AG04450 (cell line): ENCODE measurements around the gene KRTAP12-4. TPM values are rescaled to one million over a fixed set of nuclear protein-coding genes. Genes with fewer than 3 reads are reported as not detected.
"Not testable (repeated sequence)": the region's sequence is repeated elsewhere in the genome, so short reads cannot be mapped to it uniquely, and the experiment has no call there.

Experiments
- CTCF ChIA-PET: fragments of 300-600, 350-600 bp; formaldehyde crosslinking; extraction: SDS; loops from one replicate; lab custom pipeline; 2022; ENCODE audit warnings: antibody characterized with exemption, inconsistent platforms; lab: Charles Lee
- POLR2A ChIA-PET: fragments of 350-600 bp; formaldehyde crosslinking; extraction: SDS; loops from one replicate; lab custom pipeline; 2021; ENCODE audit warnings: antibody characterized with exemption, inconsistent platforms; lab: Yijun Ruan, JAX
- DNase-seq: peaks from one replicate; pipeline ENCODE4 v3.0.0-alpha.2; 2011; ENCODE audit warnings: low read depth, low spot score
- H3K27ac ChIP-seq: one replicate; pipeline ENCODE4 v1.5.1; 2012; ENCODE audit warnings: low read depth, low read length, control low read depth
- H3K27me3 ChIP-seq: one replicate; pipeline ENCODE4 v1.6.0; 2012; ENCODE audit warnings: low read length; ENCODE audit not compliant: control insufficient read depth, insufficient read depth
- H3K4me3 ChIP-seq: 2 replicates; pipeline ENCODE4 v1.5.1; 2011; ENCODE audit warnings: mild to moderate bottlenecking, low read depth, low read length, control low read depth
- H3K9me3 ChIP-seq: 2 replicates; pipeline ENCODE4 v1.5.1; 2012; ENCODE audit warnings: low read length; ENCODE audit not compliant: control insufficient read depth, insufficient read depth
- polyA plus RNA-seq: library from polyadenylated mRNA; depleted of rRNA; stranded (reverse); fragments of >200 nt; gene quantifications from 2 replicates; pipeline ENCODE4 v1.2.3, GENCODE V29; 2011
- TF ChIP-seq, protein P1 (sequence below): IDR thresholded peaks from 2 replicates; pipeline ENCODE4 v1.5.1; 2011; ENCODE audit warnings: low read depth, low read length, control low read depth, inconsistent platforms

Gene KRTAP12-4
- polyA plus RNA-seq, 1 experiment: not detected

DNA sequence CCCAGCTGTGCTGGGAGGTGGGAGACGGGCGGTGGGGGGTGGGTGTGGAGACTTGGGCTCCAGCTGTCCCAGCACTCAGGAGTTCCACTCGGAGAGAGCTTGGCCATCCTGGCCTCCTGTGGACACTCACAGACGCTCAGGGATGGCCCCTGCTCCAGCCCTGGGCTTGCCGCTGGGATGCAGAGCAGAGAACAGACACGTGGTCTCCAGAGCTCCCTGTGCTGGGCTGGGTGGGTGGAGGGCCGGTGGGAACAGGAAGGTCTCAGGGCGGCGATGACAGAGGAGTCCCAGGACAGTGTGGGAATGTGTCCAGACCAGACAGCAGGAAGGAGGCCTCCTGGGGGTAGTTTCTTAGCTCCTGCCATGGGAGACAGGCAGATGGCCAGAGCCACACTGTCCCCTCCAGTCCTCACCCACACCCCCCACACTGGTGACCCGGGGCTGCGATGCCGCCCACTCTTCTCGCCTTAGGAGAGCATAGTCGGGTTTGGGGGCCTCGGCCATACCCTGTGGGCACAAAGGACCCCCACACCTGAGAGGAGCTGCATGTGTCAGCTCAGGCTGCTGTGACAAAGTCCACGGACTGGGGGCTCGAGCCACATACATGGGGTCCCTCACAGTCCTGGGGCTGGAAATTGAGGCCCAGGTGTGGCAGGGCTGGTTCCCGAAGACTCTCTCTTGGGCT, 25.6 kb downstream of the KRTAP12-4 start:
- peaks cover 2% of the 10 kb centered on the region for H3K27me3 ChIP-seq
- no peak overlapping the region for H3K4me3 ChIP-seq
- TF ChIP-seq, protein P1, sequence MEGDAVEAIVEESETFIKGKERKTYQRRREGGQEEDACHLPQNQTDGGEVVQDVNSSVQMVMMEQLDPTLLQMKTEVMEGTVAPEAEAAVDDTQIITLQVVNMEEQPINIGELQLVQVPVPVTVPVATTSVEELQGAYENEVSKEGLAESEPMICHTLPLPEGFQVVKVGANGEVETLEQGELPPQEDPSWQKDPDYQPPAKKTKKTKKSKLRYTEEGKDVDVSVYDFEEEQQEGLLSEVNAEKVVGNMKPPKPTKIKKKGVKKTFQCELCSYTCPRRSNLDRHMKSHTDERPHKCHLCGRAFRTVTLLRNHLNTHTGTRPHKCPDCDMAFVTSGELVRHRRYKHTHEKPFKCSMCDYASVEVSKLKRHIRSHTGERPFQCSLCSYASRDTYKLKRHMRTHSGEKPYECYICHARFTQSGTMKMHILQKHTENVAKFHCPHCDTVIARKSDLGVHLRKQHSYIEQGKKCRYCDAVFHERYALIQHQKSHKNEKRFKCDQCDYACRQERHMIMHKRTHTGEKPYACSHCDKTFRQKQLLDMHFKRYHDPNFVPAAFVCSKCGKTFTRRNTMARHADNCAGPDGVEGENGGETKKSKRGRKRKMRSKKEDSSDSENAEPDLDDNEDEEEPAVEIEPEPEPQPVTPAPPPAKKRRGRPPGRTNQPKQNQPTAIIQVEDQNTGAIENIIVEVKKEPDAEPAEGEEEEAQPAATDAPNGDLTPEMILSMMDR: no peak
- peaks cover 46% of the 10 kb centered on the region for H3K9me3 ChIP-seq
- H3K27ac ChIP-seq: no peak overlapping the region
- ChIA-PET POLR2A (no interaction called here), CTCF (interaction anchor here (0.7 kb wide), 1 partner anchor 358 kb away, joined by 3 read pairs; no protein-coding TSS in a partner anchor)
- DNase-seq: no peak

DNA sequence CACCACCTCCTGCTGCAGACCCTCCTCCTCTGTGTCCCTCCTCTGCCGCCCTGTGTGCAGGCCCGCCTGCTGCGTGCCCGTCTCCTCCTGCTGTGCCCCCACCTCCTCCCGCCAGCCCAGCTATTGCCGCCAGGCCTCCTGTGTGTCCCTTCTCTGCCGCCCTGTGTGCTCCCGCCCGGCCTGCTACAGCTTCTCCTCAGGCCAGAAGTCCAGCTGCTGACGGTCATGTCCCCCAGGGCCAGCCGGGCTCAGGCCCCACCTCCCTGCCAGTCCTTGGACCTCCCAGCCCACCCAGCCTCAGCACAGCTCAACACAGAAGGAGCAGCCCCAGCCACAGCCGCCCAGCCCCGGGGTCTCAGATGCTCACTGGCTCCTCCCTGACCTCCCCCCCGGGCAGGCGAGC, 26.6 kb downstream of the KRTAP12-4 start:
- H3K27ac ChIP-seq, H3K27me3 ChIP-seq, H3K4me3 ChIP-seq, DNase-seq, POLR2A ChIA-PET: not testable (repeated sequence)
- H3K9me3 ChIP-seq: peaks cover 46% of the 10 kb centered on the region
- CTCF ChIA-PET: interaction anchor here (0.7 kb wide), 1 partner anchor 357 kb away, joined by 3 read pairs; no protein-coding TSS in a partner anchor

DNA sequence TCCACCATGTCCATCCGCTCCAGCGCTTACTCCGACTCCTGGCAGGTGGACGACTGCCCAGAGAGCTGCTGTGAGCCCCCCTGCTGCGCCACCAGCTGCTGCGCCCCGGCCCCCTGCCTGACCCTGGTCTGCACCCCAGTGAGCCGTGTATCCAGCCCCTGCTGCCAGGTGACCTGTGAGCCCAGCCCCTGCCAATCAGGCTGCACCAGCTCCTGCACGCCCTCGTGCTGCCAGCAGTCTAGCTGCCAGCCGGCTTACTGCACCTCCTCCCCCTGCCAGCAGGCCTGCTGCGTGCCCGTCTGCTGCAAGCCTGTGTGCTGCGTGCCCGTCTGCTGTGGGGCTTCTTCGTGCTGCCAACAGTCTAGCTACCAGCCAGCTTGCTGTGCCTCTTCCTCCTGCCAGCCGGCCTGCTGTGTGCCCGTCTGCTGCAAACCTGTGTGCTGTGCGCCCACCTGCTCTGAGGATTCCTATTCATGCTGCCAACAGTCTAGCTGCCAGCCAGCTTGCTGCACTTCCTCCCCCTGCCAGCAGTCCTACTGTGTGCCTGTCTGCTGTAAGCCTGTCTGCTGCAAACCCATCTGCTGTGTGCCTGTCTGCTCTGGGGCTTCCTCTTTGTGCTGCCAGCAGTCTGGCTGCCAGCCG, 27.2 kb downstream of the KRTAP12-4 start:
- H3K4me3 ChIP-seq, H3K27ac ChIP-seq, CTCF ChIA-PET, DNase-seq, POLR2A ChIA-PET, H3K27me3 ChIP-seq: not testable (repeated sequence)
- H3K9me3 ChIP-seq: peaks cover 46% of the 10 kb centered on the region

DNA sequence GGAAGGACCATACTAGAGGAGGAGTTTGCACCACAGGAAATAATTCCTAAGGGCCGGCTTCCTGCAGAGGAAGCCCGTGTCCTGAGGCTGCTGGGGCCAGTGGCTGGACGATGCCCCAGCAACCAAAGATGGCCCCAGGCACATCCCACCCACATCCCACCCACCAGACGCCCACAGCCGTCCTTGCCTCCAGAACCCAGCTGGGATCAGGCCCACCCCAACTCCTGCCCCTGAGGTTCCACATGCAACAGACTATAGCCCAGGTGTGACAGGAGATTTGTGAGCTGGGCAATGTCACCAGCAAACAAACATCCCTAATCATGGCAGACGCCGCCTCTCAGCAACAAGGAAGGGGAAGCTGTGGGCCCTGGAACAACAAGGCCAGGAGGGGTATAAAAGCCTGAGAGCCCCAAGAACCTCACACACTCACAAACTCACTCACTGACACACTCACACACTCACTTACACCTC, 27.8 kb downstream of the KRTAP12-4 start, which contains the start of gene KRTAP10-9:
KRTAP10-9 (plus strand) TSS at position 421 of the 471 bp plus-strand sequence. CDS start 79 bp downstream, outside the sequence.
- no peak for DNase-seq
- TF ChIP-seq, protein P1: no peak
- ChIA-PET CTCF (no interaction called here), POLR2A (no interaction called here)
- H3K27me3 ChIP-seq: no peaks in the 10 kb centered on the region
- H3K27ac ChIP-seq: no peak within 1 kb of the TSS
- no peak within 1 kb of the TSS for H3K4me3 ChIP-seq
- peaks cover 46% of the 10 kb centered on the region for H3K9me3 ChIP-seq

DNA sequence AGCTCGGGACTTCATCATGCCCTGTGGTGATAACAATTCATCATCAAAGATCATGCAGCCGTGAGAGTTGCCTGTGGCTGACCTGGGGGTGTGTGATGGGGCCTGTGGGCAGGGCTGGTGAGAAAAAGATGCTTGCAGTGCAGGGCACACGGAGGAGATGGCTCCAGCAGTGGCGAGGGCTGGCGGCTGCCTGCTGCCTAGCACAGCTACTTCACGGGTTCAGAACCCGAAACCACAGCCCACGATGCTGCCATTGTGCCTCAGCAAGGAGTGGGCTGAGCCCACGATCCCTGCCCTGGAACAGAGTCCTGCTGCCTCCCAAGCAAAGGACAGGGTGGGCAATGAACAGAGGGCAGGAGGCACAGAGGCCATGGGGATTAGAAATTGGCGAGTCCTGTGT, 28.2 kb downstream of the KRTAP12-4 start:
- TF ChIP-seq, protein P1: no peak
- POLR2A ChIA-PET: no interaction called here
- no peak for DNase-seq

DNA sequence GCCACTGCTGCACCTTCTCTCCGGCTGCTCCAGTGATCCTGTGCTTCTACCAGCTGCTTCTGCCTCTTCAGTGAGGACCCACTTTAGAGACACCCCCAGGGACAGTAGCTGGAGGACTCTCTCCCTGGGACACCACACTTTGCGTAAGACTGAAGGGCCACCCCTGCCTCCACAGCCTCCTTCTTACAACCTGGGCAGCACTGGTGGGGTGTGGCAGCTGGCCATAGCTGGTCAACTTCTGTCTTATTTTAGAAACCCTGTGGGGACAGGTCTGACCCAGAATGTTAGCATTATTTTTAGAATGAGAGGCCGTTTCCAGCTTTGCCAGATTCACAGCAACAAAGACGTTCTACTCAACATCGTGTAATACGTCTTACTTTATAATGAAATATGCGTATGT, 28.7 kb downstream of the KRTAP12-4 start:
- POLR2A ChIA-PET: no interaction called here

More for the DNA sequence above, 28.2 kb downstream of the KRTAP12-4 start:
- CTCF ChIA-PET: no interaction called here
- Histone ChIP-seq H3K27ac (no peak overlapping the region), H3K9me3 (peaks cover 46% of the 10 kb centered on the region), H3K4me3 (no peak overlapping the region), H3K27me3 (no peaks in the 10 kb centered on the region)

More for the DNA sequence above, 28.7 kb downstream of the KRTAP12-4 start:
- Histone ChIP-seq H3K9me3 (peaks cover 46% of the 10 kb centered on the region), H3K27me3 (no peaks in the 10 kb centered on the region), H3K4me3 (no peak overlapping the region), H3K27ac (no peak overlapping the region)
- TF ChIP-seq, protein P1: no peak
- CTCF ChIA-PET: no interaction called here
- no peak for DNase-seq
